ENCODE results near the gene DLGAP1.

The DLGAP1 gene

GRCh38 chr18:4284528-4284927 is 170.6 kb downstream of the DLGAP1 start:
- H3K36me3 Mint-ChIP-seq, result no peaks in the 10 kb centered on the region
- no peaks in the 10 kb centered on the region for H3K4me1 Mint-ChIP-seq
- no peak overlapping the region for H3K27ac Mint-ChIP-seq
- H3K27me3 Mint-ChIP-seq, result no peaks in the 10 kb centered on the region
- no peaks in the 10 kb centered on the region for H3K9me3 Mint-ChIP-seq
- H3K4me3 Mint-ChIP-seq, result no peak overlapping the region

GRCh38 chr18:4283746-4284291 is 171.3 kb downstream of the DLGAP1 start:
- Mint-ChIP-seq H3K9me3 (no peaks in the 10 kb centered on the region), H3K4me3 (no peak overlapping the region), H3K4me1 (no peaks in the 10 kb centered on the region), H3K36me3 (no peaks in the 10 kb centered on the region), H3K27me3 (no peaks in the 10 kb centered on the region), H3K27ac (no peak overlapping the region)

- H3K9me3 Mint-ChIP-seq, result no peaks in the 10 kb centered on the region
Measured at GRCh38 chr18:4282954-4283353, 172.2 kb downstream of the DLGAP1 start.

GRCh38 chr18:4276953-4277585 is 178.0 kb downstream of the DLGAP1 start:
- Mint-ChIP-seq H3K9me3 (no peaks in the 10 kb centered on the region), H3K36me3 (no peaks in the 10 kb centered on the region), H3K27me3 (no peaks in the 10 kb centered on the region), H3K27ac (no peak overlapping the region), H3K4me1 (no peaks in the 10 kb centered on the region), H3K4me3 (no peak overlapping the region)

More at GRCh38 chr18:4282954-4283353, 172.2 kb downstream of the DLGAP1 start:
- Mint-ChIP-seq H3K36me3 (no peaks in the 10 kb centered on the region), H3K4me3 (no peak overlapping the region), H3K27ac (no peak overlapping the region), H3K27me3 (no peaks in the 10 kb centered on the region), H3K4me1 (no peaks in the 10 kb centered on the region)

- Mint-ChIP-seq H3K36me3 (no peaks in the 10 kb centered on the region), H3K27me3 (no peaks in the 10 kb centered on the region), H3K4me3 (no peak overlapping the region), H3K9me3 (no peaks in the 10 kb centered on the region), H3K4me1 (no peaks in the 10 kb centered on the region), H3K27ac (no peak overlapping the region)
Measured at GRCh38 chr18:4271952-4272351, 183.2 kb downstream of the DLGAP1 start.

- H3K4me3 Mint-ChIP-seq, result no peak overlapping the region
- H3K9me3 Mint-ChIP-seq, result no peaks in the 10 kb centered on the region
- H3K27ac Mint-ChIP-seq, result no peak overlapping the region
- H3K27me3 Mint-ChIP-seq, result no peaks in the 10 kb centered on the region
- no peaks in the 10 kb centered on the region for H3K4me1 Mint-ChIP-seq
- H3K36me3 Mint-ChIP-seq, result no peaks in the 10 kb centered on the region
Measured at GRCh38 chr18:4270988-4271387, 184.1 kb downstream of the DLGAP1 start.

- no peak overlapping the region for H3K4me3 Mint-ChIP-seq
- H3K9me3 Mint-ChIP-seq, result no peaks in the 10 kb centered on the region
- H3K27ac Mint-ChIP-seq, result no peak overlapping the region
- H3K36me3 Mint-ChIP-seq, result no peaks in the 10 kb centered on the region
- H3K27me3 Mint-ChIP-seq, result no peaks in the 10 kb centered on the region
- no peaks in the 10 kb centered on the region for H3K4me1 Mint-ChIP-seq
Measured at GRCh38 chr18:4270016-4270415, 185.1 kb downstream of the DLGAP1 start.

- H3K36me3 Mint-ChIP-seq, result no peaks in the 10 kb centered on the region
Measured at GRCh38 chr18:4267641-4268040, 187.5 kb downstream of the DLGAP1 start.

GRCh38 chr18:4264347-4264791 is 190.7 kb downstream of the DLGAP1 start:
- H3K4me3 Mint-ChIP-seq, result no peak overlapping the region
- H3K27me3 Mint-ChIP-seq, result no peaks in the 10 kb centered on the region
- H3K9me3 Mint-ChIP-seq, result no peaks in the 10 kb centered on the region
- no peaks in the 10 kb centered on the region for H3K36me3 Mint-ChIP-seq
- H3K4me1 Mint-ChIP-seq, result no peaks in the 10 kb centered on the region
- H3K27ac Mint-ChIP-seq, result no peak overlapping the region

More at GRCh38 chr18:4267641-4268040, 187.5 kb downstream of the DLGAP1 start:
- Mint-ChIP-seq H3K4me3 (no peak overlapping the region), H3K27me3 (no peaks in the 10 kb centered on the region), H3K9me3 (no peaks in the 10 kb centered on the region), H3K27ac (no peak overlapping the region), H3K4me1 (no peaks in the 10 kb centered on the region)

GRCh38 chr18:4260107-4260506 is 195.0 kb downstream of the DLGAP1 start:
- Mint-ChIP-seq H3K4me1 (no peaks in the 10 kb centered on the region), H3K4me3 (no peak overlapping the region), H3K27me3 (no peaks in the 10 kb centered on the region), H3K9me3 (no peaks in the 10 kb centered on the region), H3K27ac (no peak overlapping the region), H3K36me3 (no peaks in the 10 kb centered on the region)

GRCh38 chr18:4256766-4257417 is 198.2 kb downstream of the DLGAP1 start:
- H3K27ac Mint-ChIP-seq, result no peak overlapping the region
- no peaks in the 10 kb centered on the region for H3K27me3 Mint-ChIP-seq
- H3K36me3 Mint-ChIP-seq, result no peaks in the 10 kb centered on the region
- H3K4me3 Mint-ChIP-seq, result no peak overlapping the region
- H3K4me1 Mint-ChIP-seq, result no peaks in the 10 kb centered on the region
- H3K9me3 Mint-ChIP-seq, result no peaks in the 10 kb centered on the region

GRCh38 chr18:4254840-4255239 is 200.3 kb downstream of the DLGAP1 start:
- Mint-ChIP-seq H3K27ac (no peak overlapping the region), H3K4me3 (no peak overlapping the region), H3K9me3 (no peaks in the 10 kb centered on the region), H3K27me3 (no peaks in the 10 kb centered on the region), H3K36me3 (no peaks in the 10 kb centered on the region), H3K4me1 (no peaks in the 10 kb centered on the region)

- no peak overlapping the region for H3K27ac Mint-ChIP-seq
- H3K4me3 Mint-ChIP-seq, result no peak overlapping the region
- H3K4me1 Mint-ChIP-seq, result no peaks in the 10 kb centered on the region
- H3K27me3 Mint-ChIP-seq, result no peaks in the 10 kb centered on the region
- H3K9me3 Mint-ChIP-seq, result no peaks in the 10 kb centered on the region
- no peaks in the 10 kb centered on the region for H3K36me3 Mint-ChIP-seq
Measured at GRCh38 chr18:4252829-4253228, 202.3 kb downstream of the DLGAP1 start.

- Mint-ChIP-seq H3K4me1 (no peaks in the 10 kb centered on the region), H3K9me3 (no peaks in the 10 kb centered on the region), H3K27me3 (no peaks in the 10 kb centered on the region), H3K4me3 (no peak overlapping the region), H3K27ac (no peak overlapping the region), H3K36me3 (no peaks in the 10 kb centered on the region)
Measured at GRCh38 chr18:4251873-4252272, 203.2 kb downstream of the DLGAP1 start.

GRCh38 chr18:4251206-4251605 is 203.9 kb downstream of the DLGAP1 start:
- no peaks in the 10 kb centered on the region for H3K36me3 Mint-ChIP-seq
- H3K27ac Mint-ChIP-seq, result no peak overlapping the region
- H3K4me3 Mint-ChIP-seq, result no peak overlapping the region
- no peaks in the 10 kb centered on the region for H3K9me3 Mint-ChIP-seq
- H3K27me3 Mint-ChIP-seq, result no peaks in the 10 kb centered on the region
- no peaks in the 10 kb centered on the region for H3K4me1 Mint-ChIP-seq

- no peaks in the 10 kb centered on the region for H3K27me3 Mint-ChIP-seq
- no peaks in the 10 kb centered on the region for H3K9me3 Mint-ChIP-seq
- no peak overlapping the region for H3K4me3 Mint-ChIP-seq
- no peaks in the 10 kb centered on the region for H3K36me3 Mint-ChIP-seq
- no peak overlapping the region for H3K27ac Mint-ChIP-seq
- no peaks in the 10 kb centered on the region for H3K4me1 Mint-ChIP-seq
Measured at GRCh38 chr18:4250141-4250540, 205.0 kb downstream of the DLGAP1 start.

Data from activated naive CD4-positive, alpha-beta T cell treated with anti-CD3 and anti-CD28 coated beads, Interleukin-2, amount 50 U/mL, for 24 hours (primary cell).